OCI-LY3 (cell line): ENCODE measurements around the gene JAKMIP1.

ENCODE experiments used
- H2AFZ ChIP-seq: fragments of 200-600, 300-600 bp; shearing (Covaris generic); 2 replicates; pipeline ENCODE4 v1.6.0; 2014; ENCODE audit warnings: antibody characterized with exemption, low read depth, low read length
- H3K27ac ChIP-seq: fragments of 200-600, 300-600 bp; sonication (generic); 2 replicates; pipeline ENCODE4 v1.5.1; 2014; ENCODE audit warnings: mild to moderate bottlenecking, low read length, moderate library complexity, mixed read lengths
- H3K27me3 ChIP-seq: fragments of 200-600, 300-600 bp; sonication (generic); 2 replicates; pipeline ENCODE4 v1.6.1; 2014; ENCODE audit warnings: low read depth, low read length, mixed read lengths
- H3K36me3 ChIP-seq: fragments of 200-600, 300-600 bp; sonication (generic); replicated peaks from 2 replicates; pipeline ENCODE3; 2014; ENCODE audit warnings: low read depth, low read length, mixed read lengths
- H3K4me1 ChIP-seq: fragments of 300-600, 200-600 bp; sonication (generic); 2 replicates; pipeline ENCODE4 v1.6.1; 2014; ENCODE audit warnings: low read length, mixed read lengths
- H3K4me2 ChIP-seq: fragments of 200-600, 300-600 bp; sonication (generic); 2 replicates; pipeline ENCODE4 v1.6.1; 2014; ENCODE audit warnings: low read length, mixed read lengths
- H3K4me3 ChIP-seq: fragments of 300-600, 200-600 bp; sonication (generic); 2 replicates; pipeline ENCODE4 v1.5.1; 2014; ENCODE audit warnings: antibody characterized with exemption, mild to moderate bottlenecking, low read length, moderate library complexity
- H3K79me2 ChIP-seq: fragments of 300-600, 200-600 bp; shearing (Covaris generic); 2 replicates; pipeline ENCODE4 v1.6.1; 2014; ENCODE audit warnings: mild to moderate bottlenecking, low read length, mixed read lengths
- H3K9ac ChIP-seq: fragments of 300-600, 200-600 bp; shearing (Covaris generic); 2 replicates; pipeline ENCODE4 v1.6.0; 2014; ENCODE audit warnings: mild to moderate bottlenecking, low read length, moderate library complexity
- H3K9me3 ChIP-seq: fragments of 200-600, 300-600 bp; shearing (Covaris generic); 2 replicates; pipeline ENCODE4 v1.6.1; 2014; ENCODE audit warnings: low read length, mixed read lengths; ENCODE audit not compliant: insufficient read depth
- H4K20me1 ChIP-seq: fragments of 200-600, 300-600 bp; sonication (generic); 2 replicates; pipeline ENCODE4 v1.6.1; 2016; ENCODE audit warnings: low read length, mixed read lengths; ENCODE audit not compliant: insufficient read depth
- CTCF ChIP-seq: fragments of 200-600, 300-600 bp; sonication (generic); IDR thresholded peaks from 2 replicates; pipeline ENCODE4 v1.5.1; 2014; ENCODE audit warnings: antibody characterized with exemption, low read length, low read depth
- EZH2phosphoT487 ChIP-seq: fragments of 200-600 bp; shearing (Covaris generic); IDR thresholded peaks from 2 replicates; pipeline ENCODE4 v1.6.1; 2018; ENCODE audit warnings: antibody characterized with exemption, mixed run types, low read depth

JAKMIP1 gene

GRCh38 chr4:6074758-6075157 is 125.6 kb downstream of the JAKMIP1 start:
- Histone ChIP-seq H3K4me2 (no peak overlapping the region), H2AFZ (no peak overlapping the region), H3K27me3 (no peaks in the 10 kb centered on the region), H3K9me3 (no peaks in the 10 kb centered on the region), H3K79me2 (no peaks in the 10 kb centered on the region), H3K4me3 (no peak overlapping the region), H3K36me3 (no peaks in the 10 kb centered on the region), H4K20me1 (no peaks in the 10 kb centered on the region), H3K4me1 (no peaks in the 10 kb centered on the region), H3K27ac (no peak overlapping the region), H3K9ac (no peak overlapping the region)
- TF ChIP-seq EZH2phosphoT487 (no peak), CTCF (no peak)

GRCh38 chr4:6071959-6072720 is 128.2 kb downstream of the JAKMIP1 start:
- TF ChIP-seq EZH2phosphoT487 (no peak), CTCF (no peak)
- H2AFZ ChIP-seq: no peak overlapping the region
- no peak overlapping the region for H3K27ac ChIP-seq
- H3K79me2 ChIP-seq: no peaks in the 10 kb centered on the region
- H3K4me3 ChIP-seq: no peak overlapping the region
- H3K9ac ChIP-seq: no peak overlapping the region
- H3K36me3 ChIP-seq: no peaks in the 10 kb centered on the region
- no peak overlapping the region for H3K4me2 ChIP-seq
- no peaks in the 10 kb centered on the region for H3K27me3 ChIP-seq
- H3K4me1 ChIP-seq: no peaks in the 10 kb centered on the region
- H3K9me3 ChIP-seq: no peaks in the 10 kb centered on the region
- no peaks in the 10 kb centered on the region for H4K20me1 ChIP-seq

- H3K9ac ChIP-seq: no peak overlapping the region
- TF ChIP-seq EZH2phosphoT487: no peak
- no peak for TF ChIP-seq CTCF
- no peak overlapping the region for H3K27ac ChIP-seq
Measured at GRCh38 chr4:6071191-6071958, 129.0 kb downstream of the JAKMIP1 start.

More at GRCh38 chr4:6071191-6071958, 129.0 kb downstream of the JAKMIP1 start:
- H3K27me3 ChIP-seq: no peaks in the 10 kb centered on the region
- H3K4me3 ChIP-seq: no peak overlapping the region
- no peaks in the 10 kb centered on the region for H3K36me3 ChIP-seq
- H3K4me1 ChIP-seq: no peaks in the 10 kb centered on the region
- no peak overlapping the region for H2AFZ ChIP-seq
- H3K79me2 ChIP-seq: no peaks in the 10 kb centered on the region
- no peaks in the 10 kb centered on the region for H4K20me1 ChIP-seq
- H3K4me2 ChIP-seq: no peak overlapping the region
- H3K9me3 ChIP-seq: no peaks in the 10 kb centered on the region
